HCT116 (cell line): ENCODE measurements around the gene PRELP. TPM values are rescaled to one million over a fixed set of nuclear protein-coding genes. Genes with fewer than 3 reads are reported as not detected.

Experiments
- ATAC-seq: fragments of 200-7000 bp; cut with Tn5 transposase; 2 replicates; pipeline ENCODE4 v1.9.1; 2020; ENCODE audit warnings: mild to moderate bottlenecking, moderate library complexity
- BruUV-seq: library from RNA; stranded (reverse); fragments of 400-500 nt; replicated peaks from 2 replicates; lab custom pipeline; 2021; lab: Mats Ljungman, UMichigan
- CTCF ChIA-PET: fragments of 300-600 bp; sonication (Branson Sonifier 250); formaldehyde crosslinking; loops from one replicate; lab custom pipeline; 2021; ENCODE audit warnings: antibody characterized with exemption; lab: Charles Lee
- POLR2A ChIA-PET: fragments of 300-600, 350-600 bp; sonication (Branson Sonifier 250); formaldehyde crosslinking; loops from one replicate; lab custom pipeline; 2021; ENCODE audit warnings: antibody characterized with exemption; lab: Charles Lee
- RAD21 ChIA-PET, 2 experiments: fragments of 300-600 bp; sonication (Branson Sonifier 250); formaldehyde crosslinking; loops; one replicate each; lab custom pipeline; 2023; ENCODE audit warnings: low total read pairs in 2 of 2; ENCODE audit not compliant: uncharacterized antibody in 2 of 2, unreplicated experiment in 2 of 2, low non-redundant PET in 1 of 2; lab: Charles Lee
- DNase-seq: peaks from one replicate; pipeline ENCODE4 v3.0.0-alpha.2; 2010; ENCODE audit warnings: low read depth, low spot score
- H2AFZ ChIP-seq: fragments of 200-600 bp; shearing (Covaris generic), sonication (generic); 2 replicates; pipeline ENCODE4 v1.6.1; 2017; ENCODE audit warnings: low read depth, mixed run types, mixed read lengths, antibody characterized with exemption, low read length; ENCODE audit not compliant: poor library complexity, severe bottlenecking
- H3K27ac ChIP-seq: 2 replicates; pipeline ENCODE4 v1.5.1; 2012; ENCODE audit warnings: low read depth, low read length
- H3K27me3 ChIP-seq: fragments of 200-600 bp; sonication (generic); 2 replicates; pipeline ENCODE4 v1.6.1; 2016; ENCODE audit warnings: mixed run types, low read length, mixed read lengths; ENCODE audit not compliant: insufficient read depth
- H3K36me3 ChIP-seq, 2 experiments: fragments of 200-500 bp in 1 of 2; fragments of 200-600 bp in 1 of 2; sonication (Bioruptor generic) in 1 of 2; sonication (generic) in 1 of 2; 2 replicates each; pipeline versions ENCODE4 v1.5.1 to v1.6.1; 2014 to 2016; ENCODE audit warnings: low read length in 2 of 2, inconsistent platforms in 1 of 2, mixed read lengths in 1 of 2, mixed run types in 1 of 2; ENCODE audit not compliant: insufficient read depth in 2 of 2, control insufficient read depth in 1 of 2
- H3K4me1 ChIP-seq, 2 experiments: fragments of 200-600 bp in 1 of 2; sonication (generic) in 1 of 2; 2 replicates each; pipeline versions ENCODE4 v1.5.1 to v1.6.1; 2012 to 2017; ENCODE audit warnings: low read length in 2 of 2, inconsistent platforms in 1 of 2, mild to moderate bottlenecking in 1 of 2, mixed read lengths in 1 of 2, mixed run types in 1 of 2, moderate library complexity in 1 of 2; ENCODE audit not compliant: insufficient read depth in 2 of 2, control insufficient read depth in 1 of 2
- H3K4me2 ChIP-seq: fragments of 200-600 bp; sonication (generic); 2 replicates; pipeline ENCODE4 v1.6.1; 2017; ENCODE audit warnings: mixed run types, low read length, mixed read lengths
- H3K4me3 ChIP-seq, 2 experiments: fragments of 200-600 bp in 1 of 2; sonication (generic) in 1 of 2; replicated peaks in 1 of 2; 2 replicates each; pipeline ENCODE4 v1.5.1; 2011 to 2016; ENCODE audit warnings: low read length in 2 of 2, control low read depth in 1 of 2, low read depth in 1 of 2, mild to moderate bottlenecking in 1 of 2, mixed read lengths in 1 of 2, mixed run types in 1 of 2
- H3K79me2 ChIP-seq: fragments of 200-600 bp; sonication (generic); 2 replicates; pipeline ENCODE4 v1.6.1; 2017; ENCODE audit warnings: mild to moderate bottlenecking, mixed run types, low read length, moderate library complexity, mixed read lengths; ENCODE audit not compliant: insufficient read depth
- H3K9ac ChIP-seq: fragments of 200-600 bp; sonication (generic); 2 replicates; pipeline ENCODE4 v1.6.1; 2016; ENCODE audit warnings: low read length, mixed read lengths
- H3K9me2 ChIP-seq: fragments of 200-600 bp; sonication (generic), shearing (Covaris generic); 2 replicates; pipeline ENCODE4 v1.6.1; 2017; ENCODE audit warnings: mixed run types, mild to moderate bottlenecking, moderate library complexity; ENCODE audit not compliant: insufficient read depth
- H3K9me3 ChIP-seq, 2 experiments: fragments of 200-500 bp in 1 of 2; fragments of 200-600 bp in 1 of 2; sonication (Bioruptor generic) in 1 of 2; sonication (generic) in 1 of 2; 2 replicates each; pipeline ENCODE4 v1.6.1; 2014 to 2017; ENCODE audit warnings: low read length in 2 of 2, mixed read lengths in 2 of 2, inconsistent platforms in 1 of 2, low read depth in 1 of 2, mild to moderate bottlenecking in 1 of 2, mixed run types in 1 of 2, moderate library complexity in 1 of 2; ENCODE audit not compliant: control insufficient read depth in 1 of 2, insufficient read depth in 1 of 2
- H4K20me1 ChIP-seq: fragments of 200-600 bp; sonication (generic), shearing (Covaris generic); 2 replicates; pipeline ENCODE4 v1.6.1; 2017; ENCODE audit warnings: mixed run types, mild to moderate bottlenecking, moderate library complexity; ENCODE audit not compliant: insufficient read depth
- ATF3 ChIP-seq: IDR thresholded peaks from 2 replicates; pipeline ENCODE4 v1.6.1; 2012
- CBX3 ChIP-seq: IDR thresholded peaks from 2 replicates; pipeline ENCODE4 v1.6.1; 2012; ENCODE audit warnings: low read depth
- CEBPB ChIP-seq: IDR thresholded peaks from 2 replicates; pipeline ENCODE4 v1.6.1; 2012; ENCODE audit warnings: low read depth
- CTCF ChIP-seq, 3 experiments: fragments of 200-600 bp in 1 of 3; sonication (generic) in 1 of 3; IDR thresholded peaks in 2 of 3; conservative IDR thresholded peaks in 1 of 3; 2 replicates each; pipeline ENCODE4 v1.5.1; 2012 to 2017; ENCODE audit warnings: low read depth in 2 of 3, low read length in 2 of 3, antibody characterized with exemption in 1 of 3, borderline replicate concordance in 1 of 3, control low read depth in 1 of 3, mild to moderate bottlenecking in 1 of 3, mixed read lengths in 1 of 3, mixed run types in 1 of 3, moderate library complexity in 1 of 3; ENCODE audit not compliant: insufficient read depth in 1 of 3
- JUND ChIP-seq: IDR thresholded peaks from 2 replicates; pipeline ENCODE4 v1.6.1; 2012
- POLR2A ChIP-seq: IDR thresholded peaks from 2 replicates; pipeline ENCODE4 v1.7.0; 2011; ENCODE audit warnings: borderline replicate concordance; ENCODE audit not compliant: insufficient read depth, insufficient read length; ENCODE audit errors: extremely low read depth
- POLR2AphosphoS5 ChIP-seq: IDR thresholded peaks from 2 replicates; pipeline ENCODE4 v1.6.1; 2011; ENCODE audit warnings: mild to moderate bottlenecking, low read depth, low read length, moderate library complexity
- REST ChIP-seq: IDR thresholded peaks from 2 replicates; pipeline ENCODE4 v1.6.1; 2012; ENCODE audit warnings: low read depth
- SIN3A ChIP-seq: IDR thresholded peaks from 2 replicates; pipeline ENCODE4 v1.6.1; 2012; ENCODE audit warnings: low read depth
- ZFX ChIP-seq: fragments of 450-650 bp; IDR thresholded peaks from 2 replicates; pipeline ENCODE4 v1.6.1; 2017
- intact Hi-C: fragments of 100-400 bp; cut with micrococcal nuclease; formaldehyde crosslinking; loops from 2 replicates; pipeline ENCODE4 v1.10.0; 2022
- total RNA-seq: library from RNA; stranded (reverse); gene quantifications from one replicate; pipeline ENCODE4 v1.2.1, GENCODE V29; 2021; ENCODE audit not compliant: unreplicated experiment

Gene PRELP
- total RNA-seq, 1 experiment from 2014 or later, result 0.10 TPM

- peaks cover 13% of the 10 kb centered on the region; the same call in 1 of the 2 replicates for H3K27me3 ChIP-seq
- no peak overlapping the region for H3K9ac ChIP-seq
- no peaks in the 10 kb centered on the region for H3K79me2 ChIP-seq
- intact Hi-C loops, result loop anchor here (5.0 kb wide), 1 partner anchor 157 kb away; no protein-coding TSS in a partner anchor
- TF ChIP-seq ZFX (no peak), REST (no peak), ATF3 (no peak), SIN3A (no peak), POLR2AphosphoS5 (no peak), CTCF (IDR thresholded peaks at IDR 0.05 in 2 of 3, conservative IDR thresholded peaks at IDR 0.05 in 1 of 3; ENCODE audit: borderline replicate concordance in 1 of 3, insufficient read depth in 1 of 3, low read depth in 2 of 3, low read length in 2 of 3) (no peak), CBX3 (no peak), POLR2A (no peak), JUND (no peak), CEBPB (no peak)
- RAD21 ChIA-PET, result no interaction called here
- BruUV-seq, result no TSS peak
- no peaks in the 10 kb centered on the region for H3K9me3 ChIP-seq
- no peak overlapping the region for H2AFZ ChIP-seq
- peaks cover 0 to 6% of the 10 kb centered on the region in 2 experiments; a peak in 1 of 4 replicates for H3K4me1 ChIP-seq
- CTCF ChIA-PET, result no interaction called here
- DNase-seq (no peak), ATAC-seq (no peak)
- H4K20me1 ChIP-seq, result no peaks in the 10 kb centered on the region
- no peaks in the 10 kb centered on the region for H3K9me2 ChIP-seq
- no peaks in the 10 kb centered on the region for H3K36me3 ChIP-seq
- H3K4me3 ChIP-seq, result no peak overlapping the region
- H3K27ac ChIP-seq, result no peak overlapping the region
- POLR2A ChIA-PET, result no interaction called here
- no peak overlapping the region for H3K4me2 ChIP-seq
Measured at GRCh38 chr1:203499643-203500278, 24.2 kb downstream of the PRELP start.
